ENCODE results near the gene TUBG2.

- no peak for TF ChIP-seq CTCF (IDR thresholded peaks at IDR 0.05)
- no peak for TF ChIP-seq EZH2 (IDR thresholded peaks at IDR 0.05; ENCODE audit: borderline replicate concordance, insufficient read depth, low read depth, low read length, poor library complexity, severe bottlenecking)
These were observed 11.3 kb upstream of the TUBG2 start for GRCh38 chr17:42647778-42648177.
